MM.1S (cell line): ENCODE results near the gene PBX4.

Experiments used
- DNase-seq: peaks from one replicate; pipeline ENCODE4 v3.0.0-alpha.2; 2015
- H2AFZ ChIP-seq: fragments of 300-600 bp; sonication (generic); 2 replicates; pipeline ENCODE4 v1.6.0; 2016; ENCODE audit warnings: antibody characterized with exemption, low read length
- H3F3A ChIP-seq: fragments of 300-600 bp; sonication (generic); 2 replicates; pipeline ENCODE4 v1.6.1; 2016; ENCODE audit warnings: mild to moderate bottlenecking, antibody characterized with exemption, low read length, moderate library complexity, mixed read lengths; ENCODE audit not compliant: insufficient read depth
- H3K27ac ChIP-seq: fragments of 300-600 bp; sonication (generic); 2 replicates; pipeline ENCODE4 v1.5.1; 2016; ENCODE audit warnings: mild to moderate bottlenecking, low read length
- H3K27me3 ChIP-seq: fragments of 300-600 bp; sonication (generic); replicated peaks from 2 replicates; pipeline ENCODE4 v1.6.0; 2016; ENCODE audit warnings: low read length; ENCODE audit not compliant: insufficient read depth
- H3K36me3 ChIP-seq: fragments of 300-600 bp; sonication (generic); replicated peaks from 2 replicates; pipeline ENCODE4 v1.6.1; 2016; ENCODE audit warnings: mild to moderate bottlenecking, low read length, mixed read lengths; ENCODE audit not compliant: insufficient read depth
- H3K4me1 ChIP-seq: fragments of 300-600 bp; sonication (generic); 2 replicates; pipeline ENCODE4 v1.6.1; 2016; ENCODE audit warnings: low read length, mixed read lengths
- H3K4me2 ChIP-seq: fragments of 300-600 bp; sonication (generic); 2 replicates; pipeline ENCODE4 v1.6.0; 2016; ENCODE audit warnings: low read depth, low read length
- H3K4me3 ChIP-seq: fragments of 300-600 bp; sonication (generic); 2 replicates; pipeline ENCODE4 v1.5.1; 2016; ENCODE audit warnings: low read length, mixed read lengths
- H3K79me2 ChIP-seq: fragments of 300-600 bp; sonication (generic); 2 replicates; pipeline ENCODE4 v1.6.1; 2016; ENCODE audit warnings: mixed run types, low read length, mixed read lengths
- H3K9ac ChIP-seq: fragments of 300-600 bp; sonication (generic); 2 replicates; pipeline ENCODE4 v1.6.1; 2016; ENCODE audit warnings: low read length, mixed read lengths
- H3K9me2 ChIP-seq: fragments of 300-600 bp; sonication (generic); replicated peaks from 2 replicates; pipeline ENCODE4 v1.6.1; 2016; ENCODE audit warnings: mild to moderate bottlenecking, low read length, mixed read lengths; ENCODE audit not compliant: insufficient read depth
- H3K9me3 ChIP-seq: fragments of 300-600 bp; sonication (generic); replicated peaks from 2 replicates; pipeline ENCODE4 v1.6.1; 2016; ENCODE audit warnings: mild to moderate bottlenecking, low read length, mixed read lengths; ENCODE audit not compliant: insufficient read depth
- H4K20me1 ChIP-seq: fragments of 300-600 bp; sonication (generic); 2 replicates; pipeline ENCODE4 v1.6.1; 2016; ENCODE audit warnings: mild to moderate bottlenecking, low read length, moderate library complexity, mixed read lengths; ENCODE audit not compliant: insufficient read depth
- CTCF ChIP-seq: fragments of 300-600 bp; sonication (generic); IDR thresholded peaks from 2 replicates; pipeline ENCODE4 v1.5.1; 2016; ENCODE audit warnings: antibody characterized with exemption, low read length, mixed read lengths
- EZH2 ChIP-seq: fragments of 300-600 bp; sonication (generic); optimal IDR thresholded peaks from 2 replicates; pipeline ENCODE3; 2017; ENCODE audit warnings: low read depth, mild to moderate bottlenecking, antibody characterized with exemption, low read length, mixed read lengths
- EZH2phosphoT487 ChIP-seq: fragments of 300-600 bp; sonication (generic); IDR thresholded peaks from 2 replicates; pipeline ENCODE4 v1.6.1; 2018; ENCODE audit warnings: antibody characterized with exemption, low read length

The PBX4 gene

DNA sequence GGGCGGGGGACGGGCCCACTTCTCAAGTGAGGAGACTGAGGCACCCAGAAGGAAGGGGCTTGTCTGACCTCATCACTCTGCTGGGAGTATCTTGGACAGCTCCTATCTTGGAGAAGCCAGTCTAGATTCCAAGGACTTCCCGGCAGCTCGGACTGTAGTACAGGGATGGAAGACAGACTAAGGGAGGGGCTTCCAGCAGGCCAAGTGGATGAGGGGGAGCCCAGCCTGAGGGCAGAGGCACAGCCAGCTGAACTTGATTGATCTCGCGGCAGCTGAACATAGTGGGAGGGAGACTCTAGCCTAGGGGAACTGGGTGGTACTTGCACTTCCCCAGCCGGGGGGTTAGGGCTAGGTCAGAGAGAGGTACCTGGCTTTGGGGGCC is 79.7 kb downstream of the PBX4 start:
- no peaks in the 10 kb centered on the region for H3K79me2 ChIP-seq
- no peaks in the 10 kb centered on the region for H3K9me3 ChIP-seq
- no peak overlapping the region for H3K4me2 ChIP-seq
- no peak overlapping the region for H2AFZ ChIP-seq
- no peaks in the 10 kb centered on the region; the same call in 1 of the 2 replicates for H3K27me3 ChIP-seq
- H3K27ac ChIP-seq, result no peak overlapping the region
- no peak overlapping the region for H3K4me3 ChIP-seq
- H3F3A ChIP-seq, result no peaks in the 10 kb centered on the region
- no peak for TF ChIP-seq EZH2phosphoT487
- no peak for TF ChIP-seq CTCF
- no peak for TF ChIP-seq EZH2
- no peaks in the 10 kb centered on the region for H3K36me3 ChIP-seq
- no peaks in the 10 kb centered on the region for H4K20me1 ChIP-seq
- no peaks in the 10 kb centered on the region for H3K4me1 ChIP-seq
- no peaks in the 10 kb centered on the region for H3K9me2 ChIP-seq
- no peak for DNase-seq
- no peak overlapping the region for H3K9ac ChIP-seq

DNA sequence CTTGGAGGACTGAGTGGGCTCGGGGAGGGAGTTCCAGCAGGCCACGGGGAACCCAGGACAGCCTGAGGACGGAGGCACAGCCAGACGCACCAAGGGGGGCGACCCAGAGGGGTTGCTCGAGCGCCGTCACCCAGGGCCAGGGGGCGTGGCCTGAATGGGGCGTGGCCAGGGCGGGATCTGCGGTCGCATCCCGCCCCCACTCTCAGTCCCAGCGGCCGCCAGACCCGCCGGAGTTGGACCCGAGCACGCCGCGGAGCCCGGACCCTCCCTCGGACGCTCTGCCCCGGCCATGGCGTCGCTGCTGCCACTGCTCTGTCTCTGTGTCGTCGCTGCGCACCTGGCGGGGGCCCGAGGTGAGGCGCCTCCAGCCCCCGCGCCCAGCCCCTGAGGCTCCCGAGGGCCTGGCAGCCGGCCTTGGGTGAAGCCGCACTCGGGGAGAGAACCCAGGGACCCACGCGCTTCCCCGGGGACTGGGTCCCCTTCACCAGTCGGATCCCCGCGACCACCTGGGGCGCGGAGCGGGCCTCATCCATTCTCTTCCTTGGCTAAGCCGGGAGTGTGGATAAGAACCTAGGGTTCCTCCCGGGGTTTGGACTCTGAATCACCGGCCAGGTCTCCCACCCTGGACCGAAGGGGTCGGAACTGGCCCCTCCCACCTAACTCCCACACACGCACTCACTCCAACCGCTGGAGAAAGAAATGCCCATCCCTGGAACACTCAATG is 80.3 kb downstream of the PBX4 start, which contains the start of gene CILP2:
TSS of gene CILP2 (plus strand) at position 205 of the 724 bp plus-strand sequence. CDS start at position 290, 85 bp downstream.
- H3K27me3 ChIP-seq, result no peaks in the 10 kb centered on the region; the same call in 1 of the 2 replicates
- no peak within 1 kb of the TSS for H3K4me2 ChIP-seq
- no peaks in the 10 kb centered on the region for H3K36me3 ChIP-seq
- DNase-seq, result no peak
- H4K20me1 ChIP-seq, result no peaks in the 10 kb centered on the region
- no peak within 1 kb of the TSS for H3K9ac ChIP-seq
- H3K79me2 ChIP-seq, result no peaks in the 10 kb centered on the region
- no peak within 1 kb of the TSS for H2AFZ ChIP-seq
- H3K27ac ChIP-seq, result no peak within 1 kb of the TSS
- no peaks in the 10 kb centered on the region for H3K9me2 ChIP-seq
- H3F3A ChIP-seq, result no peaks in the 10 kb centered on the region
- no peaks in the 10 kb centered on the region for H3K4me1 ChIP-seq
- H3K9me3 ChIP-seq, result no peaks in the 10 kb centered on the region
- no peak within 1 kb of the TSS for H3K4me3 ChIP-seq
- TF ChIP-seq EZH2 (no peak), EZH2phosphoT487 (no peak), CTCF (no peak)

- Histone ChIP-seq H3K27ac (no peak overlapping the region), H3K9ac (no peak overlapping the region), H3K4me3 (no peak overlapping the region), H3K27me3 (no peaks in the 10 kb centered on the region; the same call in 1 of the 2 replicates), H3K4me1 (no peaks in the 10 kb centered on the region), H3K9me3 (no peaks in the 10 kb centered on the region), H3K79me2 (no peaks in the 10 kb centered on the region), H3K36me3 (no peaks in the 10 kb centered on the region), H3K4me2 (no peak overlapping the region), H3F3A (no peaks in the 10 kb centered on the region), H4K20me1 (no peaks in the 10 kb centered on the region), H2AFZ (no peak overlapping the region), H3K9me2 (no peaks in the 10 kb centered on the region)
- no peak for DNase-seq
- TF ChIP-seq CTCF (no peak), EZH2 (no peak), EZH2phosphoT487 (no peak)
Measured at GRCh38 chr19:19537075-19538048, 81.1 kb downstream of the PBX4 start.
